Liver (tissue), 9 donors: ENCODE data around the gene TMEM17. TPM values are rescaled to one million over a fixed set of nuclear protein-coding genes. Genes with fewer than 3 reads are reported as not detected.
"Not testable (repeated sequence)": the region's sequence is repeated elsewhere in the genome, so short reads cannot be mapped to it uniquely, and the experiment has no call there.

Source experiments
- DNase-seq: peaks from one replicate; pipeline ENCODE4 v3.0.0-alpha.2; 2017; ENCODE audit warnings: low spot score
- H3K27ac ChIP-seq, 2 donors: one replicate each; pipeline ENCODE4 v1.7.0; 2013; ENCODE audit warnings: inconsistent platforms in 2 of 2, low read length in 2 of 2, control low read depth in 1 of 2, low read depth in 1 of 2, mild to moderate bottlenecking in 1 of 2
- H3K27me3 ChIP-seq, 4 donors: one replicate each; pipeline versions ENCODE4 v1.6.1 to v1.7.0; 2013; ENCODE audit warnings: low read length in 3 of 4, inconsistent platforms in 1 of 4, mild to moderate bottlenecking in 1 of 4, moderate library complexity in 1 of 4; ENCODE audit not compliant: control insufficient read depth in 4 of 4, insufficient read depth in 4 of 4
- H3K36me3 ChIP-seq, 4 donors: one replicate each; pipeline versions ENCODE4 v1.6.1 to v1.7.0; 2013; ENCODE audit warnings: low read length in 3 of 4, mild to moderate bottlenecking in 3 of 4, low read depth in 1 of 4, moderate library complexity in 1 of 4; ENCODE audit not compliant: control insufficient read depth in 4 of 4, insufficient read depth in 3 of 4
- H3K4me1 ChIP-seq, 4 donors: one replicate each; pipeline versions ENCODE4 v1.6.1 to v1.7.0; 2013; ENCODE audit warnings: low read length in 3 of 4, mild to moderate bottlenecking in 3 of 4, moderate library complexity in 1 of 4; ENCODE audit not compliant: control insufficient read depth in 4 of 4, insufficient read depth in 4 of 4
- H3K4me3 ChIP-seq, 3 donors: one replicate each; pipeline versions ENCODE4 v1.6.1 to v1.7.0; 2013; ENCODE audit warnings: low read length in 3 of 3, control low read depth in 1 of 3, low read depth in 1 of 3, mild to moderate bottlenecking in 1 of 3
- H3K9ac ChIP-seq, 2 donors: one replicate each; pipeline ENCODE4 v1.7.0; 2013; ENCODE audit warnings: low read length in 2 of 2, mild to moderate bottlenecking in 2 of 2, moderate library complexity in 2 of 2, control low read depth in 1 of 2, low read depth in 1 of 2
- H3K9me3 ChIP-seq, 4 donors: one replicate each; pipeline versions ENCODE4 v1.6.1 to v1.7.0; 2013; ENCODE audit warnings: low read length in 3 of 4; ENCODE audit not compliant: control insufficient read depth in 4 of 4
- FOXA2 ChIP-seq: IDR thresholded peaks from 2 replicates; pipeline ENCODE4 v1.6.1; 2016; ENCODE audit warnings: antibody characterized with exemption
- HNF4A ChIP-seq, 2 donors: conservative IDR thresholded peaks; 2 replicates each; pipeline ENCODE4 v1.6.1; 2016; ENCODE audit warnings: antibody characterized with exemption in 2 of 2, mild to moderate bottlenecking in 2 of 2
- HNF4G ChIP-seq: IDR thresholded peaks from 2 replicates; pipeline ENCODE4 v1.6.1; 2016; ENCODE audit warnings: antibody characterized with exemption
- MAX ChIP-seq: IDR thresholded peaks from 2 replicates; pipeline ENCODE4 v1.6.1; 2016; ENCODE audit warnings: antibody characterized with exemption
- NR2F2 ChIP-seq: IDR thresholded peaks from 2 replicates; pipeline ENCODE4 v1.6.1; 2016; ENCODE audit warnings: antibody characterized with exemption
- REST ChIP-seq: IDR thresholded peaks from 2 replicates; pipeline ENCODE4 v1.6.1; 2016; ENCODE audit warnings: antibody characterized with exemption, mild to moderate bottlenecking
- SP1 ChIP-seq: IDR thresholded peaks from 2 replicates; pipeline ENCODE4 v1.6.1; 2018; ENCODE audit warnings: antibody characterized with exemption, mild to moderate bottlenecking
- YY1 ChIP-seq: IDR thresholded peaks from 2 replicates; pipeline ENCODE4 v1.6.1; 2016; ENCODE audit warnings: antibody characterized with exemption, mild to moderate bottlenecking
- ZBTB33 ChIP-seq: IDR thresholded peaks from 2 replicates; pipeline ENCODE4 v1.6.1; 2016; ENCODE audit warnings: antibody characterized with exemption
- WGBS: extraction: QIAGEN DNeasy Blood & Tissue Kit; methylation state at CpG from one replicate; pipeline ENCODE4 v1.1.7; 2013; 5-methylcytosine and 5-hydroxymethylcytosine counted together
- polyA plus RNA-seq, 2 donors: library from polyadenylated mRNA; stranded (reverse) in 1 of 2; unstranded in 1 of 2; fragments of 200-250 nt in 1 of 2; fragments of >200 nt in 1 of 2; fragmentation: Nextera tagmentation in 1 of 2; extraction: Ambion mirVana in 1 of 2; gene quantifications; one replicate each; pipeline versions ENCODE4 v1.2.1 to v1.2.3, GENCODE V29; 2013 to 2015
- total RNA-seq, 2 donors: library from RNA; depleted of rRNA; stranded (reverse); fragments of >200 nt; gene quantifications; one replicate each; pipeline ENCODE4 v1.2.3, GENCODE V29; 2014
- donor health status: healthy.
- donor health status: healthy.
- donor health status: healthy.
- donor health status: healthy.
- donor health status: healthy.

Gene TMEM17
- total and polyA plus RNA-seq, 4 donors = 0.70 to 1.9 (median 1.2) TPM

- no peaks in the 10 kb centered on the region for H3K27me3 ChIP-seq
- no peak overlapping the region for H3K27ac ChIP-seq
Observed at GRCh38 chr2:62537814-62538213, 31.8 kb upstream of the TMEM17 start.

GRCh38 chr2:62536873-62537547 lies 31.0 kb upstream of the TMEM17 start:
- Histone ChIP-seq H3K4me3 (no peak overlapping the region), H3K27ac (no peak overlapping the region), H3K4me1 (peaks cover 5 to 22% (median 21%) of the 10 kb centered on the region in 4 donors), H3K9me3 (peaks cover 0 to 1% (median 0%) of the 10 kb centered on the region in 4 donors), H3K9ac (no peak overlapping the region), H3K36me3 (no peaks in the 10 kb centered on the region), H3K27me3 (no peaks in the 10 kb centered on the region)
- no peak for DNase-seq
- TF ChIP-seq HNF4A (conservative IDR thresholded peaks at IDR 0.05) = peak in 1 of 2 donors; percentile 7
- TF ChIP-seq MAX = no peak
- 93% methylated on average over 7 of the region's 7 CpGs for WGBS

More at GRCh38 chr2:62537814-62538213, 31.8 kb upstream of the TMEM17 start:
- peaks cover 5 to 22% (median 21%) of the 10 kb centered on the region in 4 donors for H3K4me1 ChIP-seq
- H3K4me3 ChIP-seq = no peak overlapping the region
- no peak for DNase-seq
- no peak overlapping the region for H3K9ac ChIP-seq
- WGBS = 96% methylated on average over 8 of the region's 8 CpGs
- TF ChIP-seq YY1 = no peak
- TF ChIP-seq FOXA2 = no peak
- no peak for TF ChIP-seq HNF4A (conservative IDR thresholded peaks at IDR 0.05)
- H3K9me3 ChIP-seq = peaks cover 0 to 1% (median 0%) of the 10 kb centered on the region in 4 donors
- H3K36me3 ChIP-seq = no peaks in the 10 kb centered on the region

- not testable (repeated sequence) for H3K27ac ChIP-seq, H3K36me3 ChIP-seq, DNase-seq, H3K9ac ChIP-seq, H3K4me3 ChIP-seq, H3K27me3 ChIP-seq, H3K9me3 ChIP-seq
- 94% methylated on average over 3 of the region's 3 CpGs for WGBS
- peaks cover 2 to 12% (median 10%) of the 10 kb centered on the region in 4 donors for H3K4me1 ChIP-seq
Observed at GRCh38 chr2:62535521-62535920, 29.5 kb upstream of the TMEM17 start.

GRCh38 chr2:62531594-62531993 lies 25.6 kb upstream of the TMEM17 start:
- Histone ChIP-seq H3K27me3 (no peaks in the 10 kb centered on the region), H3K9ac (no peak overlapping the region)
- no peak for DNase-seq

More at GRCh38 chr2:62531594-62531993, 25.6 kb upstream of the TMEM17 start:
- WGBS = 90% methylated on average over 7 of the region's 7 CpGs
- Histone ChIP-seq H3K4me1 (no peaks in the 10 kb centered on the region), H3K4me3 (no peak overlapping the region), H3K27ac (no peak overlapping the region), H3K9me3 (peaks cover 0 to 1% (median 0%) of the 10 kb centered on the region in 4 donors), H3K36me3 (no peaks in the 10 kb centered on the region)
- TF ChIP-seq ZBTB33 = no peak
- TF ChIP-seq HNF4A (conservative IDR thresholded peaks at IDR 0.05) = no peak
- no peak for TF ChIP-seq SP1
- TF ChIP-seq REST = no peak
- TF ChIP-seq HNF4G = no peak
- no peak for TF ChIP-seq YY1
- no peak for TF ChIP-seq NR2F2
- TF ChIP-seq MAX = no peak
